ENCODE data around the gene TNFAIP8L3. TPM values are rescaled to one million over a fixed set of nuclear protein-coding genes. Genes with fewer than 3 reads are reported as not detected.

TNFAIP8L3 gene
- total and polyA plus RNA-seq, 4 donors = 3.8 to 8.2 (median 6.8) TPM

GRCh38 chr15:51085764-51086163 is 8.9 kb downstream of the TNFAIP8L3 start:
- Histone ChIP-seq H3K9me3 (ENCODE audit: control insufficient read depth, insufficient read depth, low read length) (no peaks in the 10 kb centered on the region), H3K27ac (ENCODE audit: low read depth, low read length) (no peak overlapping the region), H3K4me1 (ENCODE audit: control insufficient read depth, insufficient read depth, low read length) (no peaks in the 10 kb centered on the region), H3K36me3 (ENCODE audit: control insufficient read depth, insufficient read depth, low read length) (peaks cover 3% of the 10 kb centered on the region), H3K27me3 (ENCODE audit: control insufficient read depth, insufficient read depth, low read length) (peaks cover 2% of the 10 kb centered on the region), H3K4me3 (ENCODE audit: low read depth, low read length) (no peak overlapping the region)
- no peak for DNase-seq (ENCODE audit: low read depth in 4 of 6, low spot score in 6 of 6)
- no CpG with 5 or more reads among the region's 1 CpG for WGBS (ENCODE audit: insufficient coverage)

- 97% methylated on average over 2 of the region's 4 CpGs for WGBS (ENCODE audit: insufficient coverage)
- Histone ChIP-seq H3K36me3 (ENCODE audit: control insufficient read depth, insufficient read depth, low read length) (peaks cover 3% of the 10 kb centered on the region), H3K4me1 (ENCODE audit: control insufficient read depth, insufficient read depth, low read length) (no peaks in the 10 kb centered on the region)
Measured at GRCh38 chr15:51083641-51084166, 11.0 kb downstream of the TNFAIP8L3 start.

GRCh38 chr15:51082246-51082645 is 12.5 kb downstream of the TNFAIP8L3 start:
- no peak for DNase-seq (ENCODE audit: low read depth in 4 of 6, low spot score in 6 of 6)
- Histone ChIP-seq H3K9me3 (ENCODE audit: control insufficient read depth, insufficient read depth, low read length) (no peaks in the 10 kb centered on the region), H3K27ac (ENCODE audit: low read depth, low read length) (no peak overlapping the region), H3K36me3 (ENCODE audit: control insufficient read depth, insufficient read depth, low read length) (peaks cover 3% of the 10 kb centered on the region), H3K27me3 (ENCODE audit: control insufficient read depth, insufficient read depth, low read length) (no peaks in the 10 kb centered on the region), H3K4me3 (ENCODE audit: low read depth, low read length) (no peak overlapping the region), H3K4me1 (ENCODE audit: control insufficient read depth, insufficient read depth, low read length) (peaks cover 10% of the 10 kb centered on the region)
- WGBS (ENCODE audit: insufficient coverage) = no CpG with 5 or more reads among the region's 1 CpG

More at GRCh38 chr15:51083641-51084166, 11.0 kb downstream of the TNFAIP8L3 start:
- no peaks in the 10 kb centered on the region for H3K27me3 ChIP-seq (ENCODE audit: control insufficient read depth, insufficient read depth, low read length)
- no peaks in the 10 kb centered on the region for H3K9me3 ChIP-seq (ENCODE audit: control insufficient read depth, insufficient read depth, low read length)
- DNase-seq (ENCODE audit: low read depth in 4 of 6, low spot score in 6 of 6) = no peak
- no peak overlapping the region for H3K27ac ChIP-seq (ENCODE audit: low read depth, low read length)
- no peak overlapping the region for H3K4me3 ChIP-seq (ENCODE audit: low read depth, low read length)

- peaks cover 19% of the 10 kb centered on the region for H3K4me1 ChIP-seq (ENCODE audit: control insufficient read depth, insufficient read depth, low read length)
- 89% methylated on average over 2 of the region's 5 CpGs for WGBS (ENCODE audit: insufficient coverage)
- no peak for DNase-seq (ENCODE audit: low read depth in 4 of 6, low spot score in 6 of 6)
Measured at GRCh38 chr15:51080286-51080685, 14.4 kb downstream of the TNFAIP8L3 start.

DNA sequence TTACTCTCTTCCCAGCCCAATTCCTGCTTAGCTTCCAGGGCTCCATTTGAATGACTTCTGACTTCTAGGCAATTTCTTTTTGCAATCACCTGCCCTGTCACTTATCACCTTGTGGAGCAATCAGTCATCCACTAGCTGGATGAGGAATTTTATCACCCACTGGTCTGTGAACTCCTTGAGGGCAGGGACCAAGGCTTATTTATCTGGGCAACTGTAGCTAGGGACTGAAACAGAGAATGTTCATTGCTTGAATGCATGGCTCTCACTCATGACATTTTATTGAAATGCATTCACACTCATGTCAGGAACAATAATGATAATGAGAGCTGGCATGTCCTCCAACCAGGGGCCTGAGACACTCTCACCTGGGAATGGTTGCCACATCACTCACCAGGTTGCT is 15.5 kb downstream of the TNFAIP8L3 start:
- H3K4me3 ChIP-seq (ENCODE audit: low read depth, low read length) = no peak overlapping the region
- peaks cover 3% of the 10 kb centered on the region for H3K36me3 ChIP-seq (ENCODE audit: control insufficient read depth, insufficient read depth, low read length)
- peaks cover 20% of the 10 kb centered on the region for H3K4me1 ChIP-seq (ENCODE audit: control insufficient read depth, insufficient read depth, low read length)
- no peaks in the 10 kb centered on the region for H3K27me3 ChIP-seq (ENCODE audit: control insufficient read depth, insufficient read depth, low read length)
- no peaks in the 10 kb centered on the region for H3K9me3 ChIP-seq (ENCODE audit: control insufficient read depth, insufficient read depth, low read length)
- DNase-seq (ENCODE audit: low read depth in 4 of 6, low spot score in 6 of 6) = no peak
- no peak overlapping the region for H3K27ac ChIP-seq (ENCODE audit: low read depth, low read length)

More at GRCh38 chr15:51080286-51080685, 14.4 kb downstream of the TNFAIP8L3 start:
- no peak overlapping the region for H3K4me3 ChIP-seq (ENCODE audit: low read depth, low read length)
- no peak overlapping the region for H3K27ac ChIP-seq (ENCODE audit: low read depth, low read length)
- peaks cover 3% of the 10 kb centered on the region for H3K36me3 ChIP-seq (ENCODE audit: control insufficient read depth, insufficient read depth, low read length)
- no peaks in the 10 kb centered on the region for H3K9me3 ChIP-seq (ENCODE audit: control insufficient read depth, insufficient read depth, low read length)
- no peaks in the 10 kb centered on the region for H3K27me3 ChIP-seq (ENCODE audit: control insufficient read depth, insufficient read depth, low read length)

- H3K27ac ChIP-seq (ENCODE audit: low read depth, low read length) = peak overlapping the region; percentile 67
- peak in 5 of 6 donors; percentile 36 to 96 (median 55) for DNase-seq (ENCODE audit: low read depth in 4 of 6, low spot score in 6 of 6)
- 42% methylated on average over 26 of the region's 32 CpGs for WGBS (ENCODE audit: insufficient coverage)
- H3K4me1 ChIP-seq (ENCODE audit: control insufficient read depth, insufficient read depth, low read length) = peaks cover 20% of the 10 kb centered on the region
- no peaks in the 10 kb centered on the region for H3K36me3 ChIP-seq (ENCODE audit: control insufficient read depth, insufficient read depth, low read length)
- no peaks in the 10 kb centered on the region for H3K9me3 ChIP-seq (ENCODE audit: control insufficient read depth, insufficient read depth, low read length)
- no peaks in the 10 kb centered on the region for H3K27me3 ChIP-seq (ENCODE audit: control insufficient read depth, insufficient read depth, low read length)
- peak overlapping the region; percentile 45 for H3K4me3 ChIP-seq (ENCODE audit: low read depth, low read length)
Measured at GRCh38 chr15:51077221-51078153, 17.2 kb downstream of the TNFAIP8L3 start.

DNA sequence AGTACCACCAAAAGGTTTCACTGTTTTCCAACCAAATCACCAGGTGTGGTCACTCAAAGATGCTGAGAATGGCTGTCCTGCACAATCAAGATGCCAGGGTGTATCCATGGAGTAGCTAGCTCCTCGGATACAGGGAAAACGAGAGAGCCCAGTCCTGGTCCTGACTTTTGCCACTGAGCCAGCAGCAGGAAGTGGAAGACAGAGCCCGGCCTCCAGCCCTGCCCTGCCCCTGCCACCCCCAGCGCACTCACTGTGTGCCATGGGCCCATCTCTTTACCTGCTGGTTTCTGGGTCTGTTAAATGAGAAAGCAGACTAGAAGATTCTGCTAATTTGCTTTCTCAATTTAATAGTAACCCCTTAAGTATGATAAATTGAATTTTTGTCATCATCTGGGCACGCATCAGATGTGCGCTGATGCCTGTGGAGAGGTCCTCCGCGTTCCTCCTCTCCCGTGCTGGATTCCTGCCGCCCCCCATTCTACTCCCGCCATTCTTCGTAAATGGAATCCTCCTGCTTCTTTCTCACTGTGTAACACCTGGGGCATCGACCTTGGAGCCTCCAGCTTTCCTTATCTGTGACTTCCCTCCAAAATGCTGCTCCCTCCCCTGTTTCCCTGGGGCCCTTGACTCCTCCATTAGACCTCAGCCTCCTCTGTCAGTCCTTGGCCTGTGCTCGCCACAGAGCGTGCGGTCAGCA is 18.0 kb downstream of the TNFAIP8L3 start:
- no peak for DNase-seq (ENCODE audit: low read depth in 4 of 6, low spot score in 6 of 6)
- Histone ChIP-seq H3K9me3 (ENCODE audit: control insufficient read depth, insufficient read depth, low read length) (no peaks in the 10 kb centered on the region), H3K4me3 (ENCODE audit: low read depth, low read length) (peak overlapping the region; percentile 45), H3K36me3 (ENCODE audit: control insufficient read depth, insufficient read depth, low read length) (no peaks in the 10 kb centered on the region), H3K27ac (ENCODE audit: low read depth, low read length) (peak overlapping the region; percentile 67), H3K4me1 (ENCODE audit: control insufficient read depth, insufficient read depth, low read length) (peaks cover 20% of the 10 kb centered on the region), H3K27me3 (ENCODE audit: control insufficient read depth, insufficient read depth, low read length) (no peaks in the 10 kb centered on the region)
- WGBS (ENCODE audit: insufficient coverage) = 79% methylated on average over 15 of the region's 16 CpGs

DNA sequence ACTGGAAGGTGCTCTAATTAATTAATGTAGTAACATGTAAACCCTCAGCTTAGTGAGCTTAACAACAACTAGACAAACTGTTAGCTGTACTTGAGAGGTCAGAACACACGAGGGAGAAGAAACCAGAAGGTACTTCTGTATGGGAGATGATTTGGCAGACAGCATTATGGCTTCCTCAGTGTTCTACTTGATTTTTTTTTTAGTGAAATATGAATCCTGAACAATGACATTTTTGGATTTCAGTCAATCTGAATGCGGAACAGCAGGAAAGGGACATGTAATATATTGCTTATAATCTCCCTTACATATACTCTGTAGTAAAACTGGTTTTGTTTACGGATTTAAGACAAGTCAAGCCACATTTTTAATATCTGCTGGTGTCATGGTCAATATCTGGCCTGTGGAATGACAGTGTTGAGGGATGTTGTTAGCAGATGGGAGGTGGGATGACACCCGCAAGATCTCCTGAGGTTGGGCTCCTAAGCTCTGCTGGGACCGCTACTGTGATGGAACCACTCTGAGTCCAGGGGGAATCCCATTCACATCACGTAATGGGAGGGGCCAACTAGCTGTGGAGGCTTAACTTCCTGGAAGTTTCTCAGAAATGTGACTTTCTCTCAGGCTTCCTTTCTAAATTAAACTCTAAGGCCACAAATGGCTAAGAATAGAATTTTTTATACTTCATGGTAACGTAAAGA is 18.7 kb downstream of the TNFAIP8L3 start:
- no peak for DNase-seq (ENCODE audit: low read depth in 4 of 6, low spot score in 6 of 6)
- H3K27me3 ChIP-seq (ENCODE audit: control insufficient read depth, insufficient read depth, low read length) = no peaks in the 10 kb centered on the region
- no peaks in the 10 kb centered on the region for H3K9me3 ChIP-seq (ENCODE audit: control insufficient read depth, insufficient read depth, low read length)
- no peaks in the 10 kb centered on the region for H3K36me3 ChIP-seq (ENCODE audit: control insufficient read depth, insufficient read depth, low read length)
- no peak overlapping the region for H3K27ac ChIP-seq (ENCODE audit: low read depth, low read length)
- H3K4me3 ChIP-seq (ENCODE audit: low read depth, low read length) = no peak overlapping the region
- WGBS (ENCODE audit: insufficient coverage) = 96% methylated on average over 5 of the region's 7 CpGs
- peaks cover 20% of the 10 kb centered on the region for H3K4me1 ChIP-seq (ENCODE audit: control insufficient read depth, insufficient read depth, low read length)

DNA sequence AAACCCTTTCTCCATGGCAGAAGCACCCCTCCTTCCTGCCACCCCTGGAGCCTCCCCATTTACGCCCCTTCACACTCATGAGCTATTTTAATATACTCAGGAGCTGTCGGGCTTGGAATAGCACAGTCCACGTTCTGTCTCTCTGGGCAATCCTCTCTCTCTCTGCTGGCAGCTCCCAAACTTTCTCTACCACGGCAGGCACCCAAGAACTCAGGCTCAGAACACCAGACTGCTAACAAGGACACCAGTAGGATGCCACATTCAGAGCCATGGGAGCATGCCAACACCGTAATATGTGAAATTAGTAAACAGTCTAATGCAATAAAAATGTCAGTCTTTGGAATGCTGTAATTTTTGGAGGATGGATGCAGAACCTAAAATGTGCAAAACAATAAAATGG is 19.3 kb downstream of the TNFAIP8L3 start:
- Histone ChIP-seq H3K27ac (ENCODE audit: low read depth, low read length) (no peak overlapping the region), H3K4me1 (ENCODE audit: control insufficient read depth, insufficient read depth, low read length) (peaks cover 20% of the 10 kb centered on the region), H3K27me3 (ENCODE audit: control insufficient read depth, insufficient read depth, low read length) (no peaks in the 10 kb centered on the region), H3K4me3 (ENCODE audit: low read depth, low read length) (no peak overlapping the region), H3K9me3 (ENCODE audit: control insufficient read depth, insufficient read depth, low read length) (no peaks in the 10 kb centered on the region), H3K36me3 (ENCODE audit: control insufficient read depth, insufficient read depth, low read length) (no peaks in the 10 kb centered on the region)
- DNase-seq (ENCODE audit: low read depth in 4 of 6, low spot score in 6 of 6) = no peak
- WGBS (ENCODE audit: insufficient coverage) = 74% methylated on average over 4 of the region's 5 CpGs
